HG03558 (cell line): Measurements from ENCODE around the gene FDX1.

Experiments
- ATAC-seq: cut with Tn5 transposase; IDR thresholded peaks from one replicate; pipeline ENCODE4 v1.9.1; 2021; ENCODE audit warnings: moderate number of reproducible peaks; ENCODE audit not compliant: unreplicated experiment; ENCODE audit errors: extremely low read depth

FDX1 gene

GRCh38 chr11:110430267-110431050 lies 711 bp downstream of the FDX1 start:
- peak; percentile 14 for ATAC-seq

DNA sequence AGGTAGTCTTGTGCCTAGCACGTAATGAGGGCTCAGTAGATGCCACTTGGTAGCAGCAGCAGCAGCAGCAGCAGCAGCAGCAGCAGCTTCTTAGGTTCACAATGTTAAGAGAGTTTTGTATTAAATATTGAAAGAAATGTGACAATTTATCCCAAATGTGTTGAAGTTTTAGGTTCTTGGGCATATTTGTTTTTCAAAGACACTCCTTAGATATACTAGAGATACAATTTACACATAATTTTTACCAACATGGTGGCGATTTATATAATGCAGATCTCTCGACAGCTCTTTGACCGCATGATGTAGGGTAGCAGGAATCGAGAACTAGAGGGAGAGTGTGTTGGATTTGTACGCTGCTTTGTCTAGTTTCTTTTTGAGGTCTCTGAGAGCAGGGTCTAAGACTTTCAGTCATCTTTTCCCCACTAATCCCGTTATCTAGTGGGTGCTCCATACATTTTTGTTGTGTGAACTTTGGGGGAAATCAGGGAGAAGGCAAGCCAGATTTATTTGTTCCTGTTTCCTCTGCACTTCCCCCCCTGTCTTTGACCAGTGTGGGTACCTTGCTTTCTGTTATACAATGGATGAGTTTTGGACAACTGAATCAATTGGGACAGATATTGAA lies 1.4 kb downstream of the FDX1 start:
- ATAC-seq = no peak

- ATAC-seq = no peak
Measured at GRCh38 chr11:110431674-110432073, 1.9 kb downstream of the FDX1 start.

GRCh38 chr11:110432713-110433392 lies 3.1 kb downstream of the FDX1 start:
- no peak for ATAC-seq

DNA sequence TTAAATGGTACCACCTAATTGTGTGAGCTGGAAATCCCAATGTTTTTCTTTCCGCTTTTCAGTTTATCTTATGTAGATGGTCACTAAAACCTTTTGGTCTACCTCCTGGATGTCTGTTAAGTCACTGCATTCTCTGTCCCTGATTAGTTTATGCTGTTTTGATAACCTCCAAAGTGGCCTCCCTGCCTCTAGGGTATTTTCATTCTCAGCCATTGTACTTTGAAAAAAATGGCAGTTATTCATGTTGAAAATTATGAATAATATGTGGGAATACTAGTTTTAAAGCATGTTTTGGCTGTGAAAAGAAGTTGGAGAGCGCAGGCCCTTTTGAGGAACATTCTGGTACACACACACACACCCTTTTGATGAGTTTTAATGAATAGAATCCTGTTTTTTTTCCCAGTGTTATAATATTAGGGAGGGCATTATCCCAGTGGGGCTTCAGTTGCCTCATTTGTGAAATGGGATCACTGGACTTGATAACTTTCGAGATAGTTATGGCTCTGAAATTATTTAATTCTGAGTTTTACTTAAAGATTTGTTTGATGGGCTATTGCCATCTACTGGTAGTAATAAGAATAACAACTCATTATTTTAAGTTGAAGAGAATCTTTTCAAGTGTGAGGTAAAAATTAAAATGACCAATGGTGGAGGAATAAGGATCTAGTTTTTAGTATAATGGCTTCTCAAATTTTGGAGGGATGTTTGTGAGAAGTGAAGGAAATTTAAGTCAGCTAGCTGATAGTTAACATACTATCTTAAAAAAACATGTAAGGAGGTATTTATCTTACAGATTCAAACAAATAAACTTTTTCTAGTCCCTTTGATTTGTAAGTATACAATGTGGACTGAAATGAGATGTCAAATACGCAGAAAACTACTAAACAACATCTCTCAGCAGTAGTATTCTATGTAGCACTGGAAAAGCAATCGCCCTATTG lies 3.9 kb downstream of the FDX1 start:
- ATAC-seq = no peak

- no peak for ATAC-seq
Measured at GRCh38 chr11:110434952-110435779, 5.4 kb downstream of the FDX1 start.

- ATAC-seq = no peak
Measured at GRCh38 chr11:110435780-110436717, 6.3 kb downstream of the FDX1 start.

DNA sequence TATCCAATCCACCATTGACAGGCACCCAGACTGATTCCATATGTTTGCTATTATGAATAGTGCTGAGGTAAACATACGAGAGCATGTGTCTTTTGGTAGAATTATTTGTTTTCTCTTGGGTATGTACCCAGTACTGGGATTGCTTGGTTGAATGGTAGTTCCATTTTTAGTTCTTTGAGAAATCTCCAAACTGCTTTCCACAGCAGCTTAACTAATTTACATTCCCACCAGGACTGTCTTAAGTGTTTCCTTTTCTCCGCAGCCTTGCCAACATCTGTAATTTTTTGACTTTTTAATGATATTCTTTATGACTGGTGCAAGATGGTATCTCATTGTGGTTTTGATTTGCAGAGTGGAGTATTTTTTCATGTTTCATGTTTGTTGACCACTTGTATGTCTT lies 8.3 kb downstream of the FDX1 start:
- no peak for ATAC-seq

DNA sequence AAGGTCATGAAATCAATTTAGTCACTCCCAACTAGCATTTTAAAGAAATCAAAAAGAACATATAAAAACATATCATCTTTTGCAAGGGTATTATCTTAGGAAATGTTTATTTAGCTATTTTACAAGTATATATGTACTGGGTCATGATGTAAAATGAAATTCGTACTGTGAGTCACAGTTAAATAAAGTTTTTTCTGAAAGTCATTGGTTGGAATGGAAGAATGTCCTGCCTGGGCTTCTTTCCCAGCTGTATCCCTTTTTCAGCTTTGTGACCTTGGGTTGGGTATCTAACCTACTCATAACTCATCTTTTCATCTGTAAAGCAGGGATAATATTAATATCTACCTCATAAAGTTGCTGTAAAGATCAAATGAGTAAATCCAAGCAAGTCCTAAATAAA lies 15.7 kb downstream of the FDX1 start:
- no peak for ATAC-seq

- no peak for ATAC-seq
Measured at GRCh38 chr11:110446061-110446460, 16.3 kb downstream of the FDX1 start.

DNA sequence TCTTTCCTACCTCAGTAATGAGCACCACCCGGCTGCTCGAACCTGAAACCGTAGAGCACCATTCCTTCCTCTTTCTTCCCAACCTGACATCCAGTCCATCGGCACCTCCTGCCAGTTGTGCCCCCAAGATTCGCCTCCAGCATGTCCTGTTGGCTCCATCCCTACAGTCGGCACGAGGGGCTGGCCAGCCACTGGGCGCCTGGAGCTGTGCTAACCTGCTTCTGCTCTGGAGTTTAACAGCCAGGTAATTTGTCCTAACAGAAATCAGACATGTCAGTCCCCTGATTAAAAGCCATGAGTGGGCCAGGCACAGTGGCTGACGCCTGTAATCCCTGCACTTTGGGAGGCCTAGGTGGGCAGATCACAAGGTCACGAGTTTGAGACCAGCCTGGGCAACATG lies 16.8 kb downstream of the FDX1 start:
- ATAC-seq = no peak

GRCh38 chr11:110447343-110447742 lies 17.6 kb downstream of the FDX1 start:
- ATAC-seq = no peak

- no peak for ATAC-seq
Measured at GRCh38 chr11:110447897-110448745, 18.4 kb downstream of the FDX1 start.

GRCh38 chr11:110450246-110450645 lies 20.5 kb downstream of the FDX1 start:
- ATAC-seq = no peak

GRCh38 chr11:110452720-110453119 lies 23.0 kb downstream of the FDX1 start:
- ATAC-seq = no peak

GRCh38 chr11:110453684-110454354 lies 24.1 kb downstream of the FDX1 start:
- ATAC-seq = peak; percentile 68

GRCh38 chr11:110454609-110455008 lies 24.9 kb downstream of the FDX1 start:
- ATAC-seq = no peak
